HL-60 (cell line): ENCODE data around the gene EPB41.
A peak's percentile ranks its signal among the peaks of the same experiment; 100 is the strongest.

Source experiments
- DNase-seq, 2 experiments: peaks; one replicate each; pipeline ENCODE4 v3.0.0-alpha.2; 2010 to 2020; ENCODE audit warnings: low read depth in 1 of 2, low spot score in 1 of 2
- H3K27ac ChIP-seq: fragments of 250-450 bp; sonication (Bioruptor Pico); replicated peaks from 2 replicates; pipeline ENCODE4 v1.5.1; 2020; ENCODE audit warnings: mild to moderate bottlenecking, moderate library complexity
- H3K27me3 ChIP-seq: fragments of 250-450 bp; sonication (Bioruptor Pico); 2 replicates; pipeline ENCODE4 v1.5.1; 2021; ENCODE audit warnings: mild to moderate bottlenecking, moderate library complexity; ENCODE audit not compliant: insufficient read depth, poor library complexity, severe bottlenecking
- H3K4me3 ChIP-seq: replicated peaks from 2 replicates; pipeline ENCODE4 v1.5.1; 2011; ENCODE audit warnings: mild to moderate bottlenecking, control low read depth, low read length; ENCODE audit not compliant: insufficient read depth
- CTCF ChIP-seq: IDR thresholded peaks from one replicate; pipeline ENCODE4 v1.5.1; 2011; ENCODE audit warnings: low read length, control low read depth, inconsistent platforms; ENCODE audit not compliant: insufficient read depth
- GABPA ChIP-seq: IDR thresholded peaks from 2 replicates; pipeline ENCODE4 v1.6.1; 2012; ENCODE audit warnings: low read depth
- POLR2AphosphoS5 ChIP-seq: IDR thresholded peaks from 2 replicates; pipeline ENCODE4 v1.6.1; 2012; ENCODE audit warnings: low read depth
- REST ChIP-seq: IDR thresholded peaks from 2 replicates; pipeline ENCODE4 v1.6.1; 2012; ENCODE audit warnings: low read depth; ENCODE audit not compliant: insufficient replicate concordance
- SPI1 ChIP-seq: IDR thresholded peaks from 2 replicates; pipeline ENCODE4 v1.6.1; 2012; ENCODE audit warnings: low read depth, mild to moderate bottlenecking, borderline replicate concordance

Gene EPB41

GRCh38 chr1:28905921-28906666, 8.3 kb upstream of the EPB41 start:
- TF ChIP-seq CTCF (no peak), REST (no peak), GABPA (no peak), SPI1 (no peak), POLR2AphosphoS5 (no peak)
- no peak for DNase-seq
- Histone ChIP-seq H3K4me3 (no peak overlapping the region), H3K27me3 (no peaks in the 10 kb centered on the region), H3K27ac (no peak overlapping the region)

DNA sequence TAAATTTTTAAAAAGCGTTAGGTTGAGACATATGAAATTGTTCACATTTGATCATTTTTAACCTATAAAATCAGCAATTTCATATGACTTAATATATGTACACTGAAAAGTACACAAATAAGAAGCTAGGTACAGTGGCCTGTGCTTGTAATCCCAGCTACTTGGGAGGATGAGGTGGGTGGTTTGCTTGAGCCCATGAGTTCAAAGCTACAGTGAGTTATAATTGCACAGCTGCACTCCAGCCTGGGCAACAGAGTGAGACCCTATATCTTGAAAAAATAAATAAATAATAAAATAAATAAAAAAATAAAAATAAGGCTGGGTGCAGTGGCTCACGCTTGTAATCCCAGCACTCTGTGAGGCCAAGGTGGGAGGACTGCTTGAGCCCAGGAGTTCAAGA, 5.2 kb upstream of the EPB41 start:
- no peaks in the 10 kb centered on the region for H3K27me3 ChIP-seq
- no peak for TF ChIP-seq POLR2AphosphoS5
- H3K4me3 ChIP-seq, result no peak overlapping the region
- H3K27ac ChIP-seq, result no peak overlapping the region
- no peak for DNase-seq

DNA sequence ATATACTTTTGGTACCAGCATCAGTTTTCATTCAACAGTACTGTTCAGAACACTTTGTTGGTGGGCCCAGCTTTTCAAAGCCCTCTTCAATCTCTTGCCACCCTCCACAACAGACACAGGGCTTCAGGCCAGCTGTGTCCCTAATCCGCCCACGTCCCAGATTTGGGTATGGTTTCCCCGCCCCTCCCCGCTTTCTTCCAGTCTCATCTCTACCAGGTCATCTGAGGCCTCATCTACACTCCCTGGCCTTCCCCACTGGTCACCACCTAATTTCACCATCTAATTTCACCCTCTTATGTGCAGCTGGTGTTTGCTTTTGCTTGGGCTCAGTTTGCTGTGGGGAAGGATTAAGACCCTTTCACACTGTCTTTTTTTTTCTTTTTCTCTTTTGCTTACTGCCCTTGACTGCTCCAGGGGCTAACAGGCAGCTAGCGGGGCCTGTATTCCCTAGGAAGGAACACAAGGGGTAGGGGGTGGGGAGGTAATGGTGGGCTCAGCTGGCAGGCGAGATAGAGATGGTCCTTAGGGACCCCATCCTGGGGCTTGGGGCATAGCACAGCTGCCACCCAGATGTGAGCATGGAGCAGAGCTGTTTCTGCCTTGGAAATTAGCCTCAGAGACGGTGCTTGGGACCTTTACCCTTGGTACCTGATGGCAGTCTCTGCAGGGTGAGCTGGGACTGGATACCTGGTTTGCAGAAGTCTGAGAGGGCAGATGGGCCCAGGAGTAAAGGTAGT, 3.8 kb upstream of the EPB41 start:
- DNase-seq, result no peak
- no peak for TF ChIP-seq GABPA
- TF ChIP-seq CTCF, result no peak
- no peak for TF ChIP-seq SPI1
- TF ChIP-seq POLR2AphosphoS5, result no peak
- TF ChIP-seq REST, result no peak
- no peaks in the 10 kb centered on the region for H3K27me3 ChIP-seq
- no peak overlapping the region for H3K27ac ChIP-seq
- H3K4me3 ChIP-seq, result no peak overlapping the region

GRCh38 chr1:28913786-28914227, 562 bp upstream of the EPB41 start:
- TF ChIP-seq GABPA (no peak), POLR2AphosphoS5 (no peak), CTCF (no peak), REST (no peak), SPI1 (no peak)
- DNase-seq, result no peak
- 0 out of 2 replicates have a peak overlapping the region, but pooled peaks have one; percentile 13 for H3K27ac ChIP-seq
- no peaks in the 10 kb centered on the region for H3K27me3 ChIP-seq
- peak overlapping the region; percentile 51 for H3K4me3 ChIP-seq
